Gastroesophageal sphincter (tissue), 4 donors: ENCODE results near the gene DPP6. TPM values are rescaled to one million over a fixed set of nuclear protein-coding genes. Genes with fewer than 3 reads are reported as not detected.

Experiments used
- ATAC-seq: fragments of 150-250 bp; one replicate; pipeline ENCODE4 v1.9.1; 2016; ENCODE audit warnings: mild to moderate bottlenecking, moderate library complexity
- H3K27ac ChIP-seq, 4 donors: fragments of 200-600 bp; sonication (generic) in 3 of 4; 1 replicate in 3 of 4; 2 replicates in 1 of 4; pipeline ENCODE4 v1.5.1; 2016 to 2019
- H3K27me3 ChIP-seq: fragments of 200-600 bp; sonication (generic); one replicate; pipeline ENCODE4 v1.5.1; 2019
- H3K36me3 ChIP-seq, 2 donors: fragments of 200-600 bp; sonication (generic); one replicate each; pipeline ENCODE4 v1.5.1; 2019; ENCODE audit warnings: control low read depth in 1 of 2
- H3K4me1 ChIP-seq, 3 donors: fragments of 200-600 bp; sonication (generic); 1 replicate in 2 of 3; 2 replicates in 1 of 3; pipeline ENCODE4 v1.5.1; 2016 to 2019; ENCODE audit warnings: control low read depth in 2 of 3
- H3K4me3 ChIP-seq, 2 donors: fragments of 200-600 bp; sonication (generic); one replicate each; pipeline ENCODE4 v1.5.1; 2019; ENCODE audit warnings: mild to moderate bottlenecking in 1 of 2, moderate library complexity in 1 of 2
- H3K9me3 ChIP-seq, 3 donors: fragments of 200-600 bp; sonication (generic); one replicate each; pipeline ENCODE4 v1.5.1; 2017 to 2019; ENCODE audit warnings: control low read depth in 2 of 3
- CTCF ChIP-seq, 4 experiments: fragments of 200-600 bp in 2 of 4; fragments of 450-650 bp in 2 of 4; sonication (generic) in 1 of 4; IDR thresholded peaks; one replicate each; pipeline ENCODE4 v1.5.1; 2017 to 2019; ENCODE audit warnings: antibody characterized with exemption in 4 of 4, mild to moderate bottlenecking in 2 of 4, moderate library complexity in 2 of 4
- EP300 ChIP-seq: sonication (generic); formaldehyde crosslinking; IDR thresholded peaks from one replicate; pipeline ENCODE4 v1.6.1; 2017; ENCODE audit warnings: antibody characterized with exemption, mild to moderate bottlenecking
- POLR2A ChIP-seq, 2 donors: fragments of 450-650 bp; IDR thresholded peaks; one replicate each; pipeline ENCODE4 v1.6.1; 2017; ENCODE audit warnings: antibody characterized with exemption in 2 of 2, mild to moderate bottlenecking in 2 of 2, moderate library complexity in 1 of 2
- POLR2AphosphoS5 ChIP-seq: sonication (generic); formaldehyde crosslinking; IDR thresholded peaks from one replicate; pipeline ENCODE4 v1.6.1; 2017; ENCODE audit warnings: antibody characterized with exemption
- WGBS, 2 donors: methylation state at CpG; one replicate each; pipeline ENCODE4 v1.1.5; 2018; ENCODE audit warnings: low coverage in 1 of 2; 5-methylcytosine and 5-hydroxymethylcytosine counted together
- total RNA-seq, 4 donors: library from RNA; depleted of rRNA; stranded (reverse); fragments of >200 nt; gene quantifications; one replicate each; pipeline ENCODE4 v1.1.0, GENCODE V29; 2016

DPP6 gene
- total RNA-seq, 4 donors from 2014 or later: 14.3 to 40.0 (median 23.1) TPM

GRCh38 chr7:154430640-154431039 lies 378.4 kb downstream of the DPP6 start:
- H3K4me3 ChIP-seq: no peak overlapping the region
- 64% methylated on average over 5 of the region's 9 CpGs; no CpG with 5 or more reads in 1 of the 2 donors for WGBS, 2 donors
- no peaks in the 10 kb centered on the region for H3K4me1 ChIP-seq
- H3K27ac ChIP-seq: no peak overlapping the region
- no peaks in the 10 kb centered on the region for H3K36me3 ChIP-seq
- H3K9me3 ChIP-seq: no peaks in the 10 kb centered on the region
- TF ChIP-seq POLR2A (IDR thresholded peaks at IDR 0.05) (no peak), EP300 (no peak), POLR2AphosphoS5 (no peak), CTCF (IDR thresholded peaks at IDR 0.05) (no peak)
- no peak for ATAC-seq
- H3K27me3 ChIP-seq: no peaks in the 10 kb centered on the region

- H3K36me3 ChIP-seq: no peaks in the 10 kb centered on the region
- TF ChIP-seq EP300: no peak
- no peak for TF ChIP-seq POLR2AphosphoS5
- TF ChIP-seq POLR2A (IDR thresholded peaks at IDR 0.05): no peak
- no peak for TF ChIP-seq CTCF (IDR thresholded peaks at IDR 0.05)
- H3K9me3 ChIP-seq: no peaks in the 10 kb centered on the region
- ATAC-seq: no peak
- WGBS, 2 donors: 93 to 97% methylated on average over 6 to 7 of the region's 9 CpGs
- H3K27me3 ChIP-seq: no peaks in the 10 kb centered on the region
- no peak overlapping the region for H3K27ac ChIP-seq
- no peaks in the 10 kb centered on the region for H3K4me1 ChIP-seq
- no peak overlapping the region for H3K4me3 ChIP-seq
These were observed 378.8 kb downstream of the DPP6 start for GRCh38 chr7:154431045-154431444.

GRCh38 chr7:154433632-154434598 lies 381.7 kb downstream of the DPP6 start:
- Histone ChIP-seq H3K4me3 (no peak overlapping the region), H3K27ac (no peak overlapping the region), H3K4me1 (no peaks in the 10 kb centered on the region), H3K9me3 (no peaks in the 10 kb centered on the region), H3K27me3 (no peaks in the 10 kb centered on the region), H3K36me3 (no peaks in the 10 kb centered on the region)
- no peak for ATAC-seq
- 61 to 79% methylated on average over 9 to 11 of the region's 11 CpGs for WGBS, 2 donors
- TF ChIP-seq POLR2A (IDR thresholded peaks at IDR 0.05) (no peak), POLR2AphosphoS5 (no peak), CTCF (IDR thresholded peaks at IDR 0.05) (no peak), EP300 (no peak)

- Histone ChIP-seq H3K4me1 (no peaks in the 10 kb centered on the region), H3K9me3 (no peaks in the 10 kb centered on the region), H3K27ac (no peak overlapping the region), H3K27me3 (no peaks in the 10 kb centered on the region), H3K36me3 (no peaks in the 10 kb centered on the region), H3K4me3 (no peak overlapping the region)
- no peak for TF ChIP-seq CTCF (IDR thresholded peaks at IDR 0.05)
- no peak for TF ChIP-seq POLR2A (IDR thresholded peaks at IDR 0.05)
- no peak for TF ChIP-seq EP300
- no peak for TF ChIP-seq POLR2AphosphoS5
- no peak for ATAC-seq
- 71 to 80% methylated on average over 3 to 4 of the region's 4 CpGs for WGBS, 2 donors
These were observed 384.4 kb downstream of the DPP6 start for GRCh38 chr7:154436560-154436959.

GRCh38 chr7:154437234-154437633 lies 385.0 kb downstream of the DPP6 start:
- H3K36me3 ChIP-seq: no peaks in the 10 kb centered on the region
- H3K4me1 ChIP-seq: no peaks in the 10 kb centered on the region
- 70 to 86% methylated on average over 2 of the region's 2 CpGs for WGBS, 2 donors
- H3K27me3 ChIP-seq: no peaks in the 10 kb centered on the region
- TF ChIP-seq EP300 (no peak), POLR2A (IDR thresholded peaks at IDR 0.05) (no peak), CTCF (IDR thresholded peaks at IDR 0.05) (no peak), POLR2AphosphoS5 (no peak)
- H3K4me3 ChIP-seq: no peak overlapping the region
- ATAC-seq: no peak
- no peak overlapping the region for H3K27ac ChIP-seq
- no peaks in the 10 kb centered on the region for H3K9me3 ChIP-seq
